Amniotic epithelial cell (primary cell): Measurements from ENCODE around the gene FOXP1.

Source experiments
- DNase-seq: peaks from one replicate; pipeline ENCODE4 v3.0.0-alpha.2; 2010; ENCODE audit warnings: low read depth

The FOXP1 gene

DNA sequence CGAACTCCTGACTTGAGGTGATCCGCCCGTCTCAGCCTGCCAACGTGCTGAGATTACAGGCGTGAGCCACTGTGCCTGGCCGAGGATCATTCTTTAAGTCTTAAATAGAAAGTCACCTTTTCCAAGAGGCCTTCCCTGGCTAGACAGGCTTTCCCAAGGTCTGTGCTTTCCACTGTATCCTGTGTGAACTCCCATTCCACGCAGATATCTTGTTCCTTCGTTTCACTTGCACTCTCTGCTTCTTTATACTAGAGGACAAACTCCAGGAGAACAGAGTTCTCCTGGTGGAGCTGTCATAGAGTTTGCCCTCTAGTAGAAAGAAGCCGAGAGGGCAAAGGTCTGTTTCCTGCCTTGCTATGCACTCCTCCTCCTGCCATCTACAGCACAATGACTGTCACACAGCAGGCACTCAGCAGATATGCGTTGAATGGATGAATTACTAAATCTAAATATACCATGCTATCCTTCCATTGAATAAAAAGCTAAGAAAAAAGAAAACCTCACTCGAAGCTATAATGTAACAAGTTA lies 211.2 kb downstream of the FOXP1 start:
- DNase-seq = no peak

DNA sequence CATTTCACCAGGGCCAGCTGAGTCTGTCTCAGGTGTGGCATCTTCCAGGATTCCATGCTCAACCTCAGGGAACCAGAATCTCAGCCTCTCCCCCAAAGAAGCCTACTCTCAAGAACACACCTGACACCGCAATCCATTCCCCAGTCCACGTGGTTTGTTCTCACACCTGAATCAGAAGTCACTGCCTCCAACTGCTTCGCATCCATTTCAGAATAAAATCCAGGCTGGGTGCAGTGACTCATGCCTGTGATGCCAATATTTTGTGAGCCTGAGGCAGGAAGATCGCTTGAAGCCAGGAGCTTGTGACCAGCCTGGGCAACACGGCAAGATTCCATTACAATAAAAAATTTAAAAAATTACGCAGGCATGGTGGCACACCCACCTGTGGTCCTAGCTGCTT lies 212.2 kb downstream of the FOXP1 start:
- DNase-seq = no peak

DNA sequence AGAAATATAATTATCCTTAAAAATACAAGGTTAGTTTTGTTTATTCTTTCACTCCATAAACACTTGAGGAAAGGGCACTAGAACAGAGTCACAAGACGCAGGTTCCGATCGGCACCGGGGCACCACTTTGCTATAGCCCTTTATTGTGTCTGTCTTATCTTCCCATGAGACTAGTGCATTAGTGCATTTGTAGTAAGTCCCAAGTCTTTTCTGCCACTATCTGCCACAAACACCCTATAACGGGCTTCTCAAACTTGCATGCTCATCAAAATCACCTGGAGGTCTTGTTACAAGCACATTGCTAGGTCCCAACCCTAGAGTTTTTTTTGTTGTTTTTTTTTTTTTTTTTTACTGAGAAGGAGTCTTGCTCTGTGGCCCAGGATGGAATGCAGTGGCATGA lies 213.1 kb downstream of the FOXP1 start:
- no peak for DNase-seq

DNA sequence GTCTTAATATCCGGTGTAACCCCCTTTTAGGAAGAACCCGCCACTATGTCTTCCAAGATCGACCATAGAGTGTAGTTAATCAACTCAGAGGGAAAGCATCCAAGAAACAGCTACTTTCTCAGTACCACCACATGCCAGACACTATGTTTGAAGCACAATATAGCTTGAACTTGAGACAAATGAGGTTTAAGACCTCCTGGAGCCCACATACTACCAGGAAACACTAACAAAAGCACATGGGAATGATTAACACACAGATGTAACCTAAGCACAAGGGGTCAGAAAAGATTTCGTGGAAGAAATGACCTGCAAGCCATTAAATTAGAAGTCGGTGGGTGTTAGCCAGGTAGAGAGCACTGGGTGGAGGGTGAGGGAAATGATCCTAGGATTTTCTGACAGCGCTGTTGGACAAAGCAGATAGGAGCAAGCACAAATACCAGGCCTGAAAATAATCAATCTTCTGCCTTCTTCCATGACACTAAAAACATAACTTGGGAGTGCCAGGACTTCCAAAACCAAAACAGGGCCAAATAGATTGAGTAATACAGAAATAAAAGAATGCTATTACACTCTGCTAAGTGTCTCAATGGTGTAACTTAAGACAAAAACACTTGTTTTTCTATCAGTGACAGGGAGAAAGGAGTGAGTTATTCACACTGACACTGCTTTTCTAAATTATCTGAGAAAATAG lies 213.7 kb downstream of the FOXP1 start:
- peak; percentile 58 for DNase-seq

DNA sequence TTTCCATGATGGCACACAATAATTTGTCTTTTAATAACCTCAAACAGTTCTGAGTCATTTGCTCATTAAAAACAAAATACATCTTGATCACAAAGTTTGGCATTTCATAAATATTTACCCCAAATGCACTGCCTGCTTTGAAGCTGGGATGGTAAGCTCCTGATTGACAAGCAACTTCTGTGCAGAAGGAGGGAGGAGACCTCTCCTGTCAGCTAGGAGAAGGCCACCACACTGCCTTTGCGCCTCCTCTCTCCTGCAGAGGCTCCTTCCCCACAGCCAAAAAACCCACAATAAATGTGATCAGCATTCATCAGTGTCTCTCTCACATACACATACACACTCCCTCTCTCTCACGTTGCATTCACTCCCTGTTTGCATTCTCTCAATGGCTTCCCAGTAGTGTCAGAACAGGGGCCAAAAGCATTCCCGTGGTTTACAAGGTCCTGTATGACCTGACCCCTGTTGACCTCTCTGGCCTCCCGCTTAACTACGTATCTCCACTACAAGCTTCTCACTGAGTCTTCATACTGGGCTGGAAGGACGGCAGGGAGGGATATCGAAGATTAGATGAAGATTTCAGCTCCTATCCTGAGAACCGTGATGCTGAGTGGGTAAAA lies 216.4 kb downstream of the FOXP1 start:
- peak; percentile 10 for DNase-seq

DNA sequence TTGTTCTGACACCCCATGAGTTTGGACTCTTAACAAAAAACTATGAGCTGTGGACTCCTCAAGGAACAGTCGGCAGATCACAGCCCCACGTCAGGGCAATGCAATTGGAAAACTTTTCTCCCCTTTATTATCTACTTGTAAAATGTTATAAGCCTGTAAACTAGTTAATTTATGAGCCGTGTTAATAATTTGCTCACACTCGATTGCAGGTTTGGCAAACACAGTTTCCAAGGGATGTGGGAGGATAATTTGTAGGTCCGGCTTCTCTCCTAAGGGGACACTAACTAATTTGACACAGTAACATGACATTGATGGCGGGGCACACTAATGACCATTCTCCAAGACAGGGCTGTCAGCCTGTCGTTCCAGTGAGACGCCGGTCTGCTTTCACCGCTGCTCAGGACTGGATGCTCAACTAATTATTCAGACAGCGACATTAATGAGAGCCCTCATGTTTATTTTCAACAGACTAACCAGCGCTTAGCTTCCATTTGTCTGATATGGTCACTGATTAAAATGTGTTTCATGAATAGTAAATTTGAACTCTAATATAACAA lies 222.1 kb downstream of the FOXP1 start:
- DNase-seq = no peak

DNA sequence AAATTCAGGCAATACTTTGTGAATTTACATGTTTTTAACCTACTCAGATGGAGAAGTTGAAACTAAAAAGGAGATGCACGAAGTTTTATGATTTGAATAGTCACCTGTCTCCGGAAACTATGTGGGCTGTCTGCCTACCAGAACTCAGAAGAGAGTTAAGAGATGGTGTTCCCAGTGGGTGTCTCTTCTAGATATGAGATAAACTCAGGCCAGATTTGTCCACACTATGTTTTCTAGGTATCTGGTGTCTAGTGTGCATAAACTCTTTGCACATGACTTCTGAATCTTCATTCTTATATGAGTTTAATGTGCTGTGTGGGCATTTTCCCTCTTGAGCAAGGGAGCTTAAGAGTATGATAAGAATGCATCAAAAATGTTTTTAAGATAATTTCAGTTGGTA lies 222.8 kb downstream of the FOXP1 start:
- no peak for DNase-seq

DNA sequence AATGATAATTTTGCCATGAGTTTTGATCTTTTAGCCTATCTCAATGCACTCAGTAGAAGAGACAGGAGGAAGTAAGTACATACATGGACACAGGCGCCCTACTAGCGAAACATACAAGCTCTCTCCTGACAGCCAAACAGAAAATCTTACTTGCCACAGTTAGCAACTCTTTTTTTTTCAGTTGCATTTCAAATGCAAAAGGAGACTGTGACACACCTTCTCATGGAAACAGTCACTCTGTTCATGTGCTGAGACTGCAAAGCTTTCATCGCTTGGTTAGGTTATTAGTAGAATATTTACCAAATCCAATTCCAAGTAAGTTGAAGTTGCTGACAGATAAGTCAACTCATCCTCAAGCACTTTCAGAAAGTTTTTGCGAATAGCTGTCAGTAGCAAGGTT lies 223.3 kb downstream of the FOXP1 start:
- no peak for DNase-seq

DNA sequence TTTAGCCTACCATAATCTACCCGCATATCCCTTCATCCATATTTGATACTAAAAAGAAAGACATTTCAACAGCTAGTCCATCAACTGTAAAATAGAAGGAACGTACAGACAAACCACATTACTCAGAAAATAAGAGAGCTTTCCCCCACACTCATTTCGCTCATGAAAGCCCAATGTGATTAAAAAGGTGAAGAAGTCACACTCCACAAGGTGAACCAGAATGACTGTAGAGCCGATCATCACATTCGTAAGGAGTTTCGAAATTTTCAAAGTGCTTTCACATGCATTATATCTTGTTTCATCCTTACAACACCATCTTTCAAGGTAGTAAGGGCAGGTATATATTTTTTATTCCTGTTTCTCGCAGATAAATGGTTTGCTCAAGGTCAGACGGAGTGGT lies 225.3 kb downstream of the FOXP1 start:
- no peak for DNase-seq

DNA sequence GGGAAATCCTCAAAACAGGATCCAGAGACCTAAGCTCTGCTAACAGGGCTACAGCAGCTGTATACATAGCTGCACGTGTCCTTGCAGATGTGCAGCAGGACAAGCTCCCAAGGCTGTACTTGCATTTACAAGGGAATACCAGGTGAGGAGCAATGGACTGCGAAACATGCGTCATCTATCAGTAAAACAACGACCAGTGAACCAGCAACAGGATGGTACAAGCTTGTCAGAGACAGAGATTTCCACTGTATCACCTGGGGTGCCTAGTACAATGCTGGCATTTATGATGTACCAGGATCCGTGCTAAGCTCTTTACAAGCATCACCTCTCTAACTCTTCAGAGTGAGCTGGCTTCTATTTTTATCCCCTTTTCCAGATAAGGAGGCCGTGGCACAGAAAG lies 227.3 kb downstream of the FOXP1 start:
- DNase-seq = no peak

DNA sequence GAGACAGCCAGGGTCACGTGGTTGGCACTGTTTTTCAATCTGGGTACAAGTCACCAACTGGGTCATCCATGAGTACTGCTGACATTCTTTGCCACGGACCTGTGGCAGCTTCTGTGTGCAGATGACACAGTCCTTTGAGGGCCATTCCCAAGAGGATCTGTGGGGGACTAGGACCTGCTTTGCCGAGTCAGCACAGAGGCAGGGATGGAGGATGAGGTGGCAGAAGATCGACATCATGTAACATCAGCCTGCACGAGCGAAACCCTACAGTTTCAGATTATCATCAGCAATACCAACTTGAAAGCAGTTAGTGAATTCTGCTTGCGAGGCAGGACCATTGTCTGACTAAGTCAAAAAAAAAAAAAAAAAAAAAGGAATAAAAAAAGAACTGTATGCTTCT lies 227.7 kb downstream of the FOXP1 start:
- no peak for DNase-seq

DNA sequence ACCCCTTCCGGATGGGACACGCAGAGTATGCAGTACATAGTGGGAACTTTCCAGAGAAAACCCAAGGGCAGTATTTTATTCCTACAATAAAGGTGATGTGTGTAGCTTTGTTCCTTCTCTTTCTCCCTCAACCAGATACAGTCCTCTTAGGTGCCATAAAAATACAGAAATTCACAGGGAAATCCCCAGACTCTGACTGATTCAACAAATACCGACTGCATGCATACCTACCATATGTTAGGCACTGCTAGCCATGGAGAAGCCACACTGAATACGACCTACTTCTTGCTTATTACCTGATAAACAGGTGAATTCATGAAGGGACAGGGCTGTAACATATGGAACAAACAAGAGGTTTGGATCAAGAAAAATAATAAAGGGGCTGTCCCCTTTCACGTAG lies 228.5 kb downstream of the FOXP1 start:
- DNase-seq = no peak

DNA sequence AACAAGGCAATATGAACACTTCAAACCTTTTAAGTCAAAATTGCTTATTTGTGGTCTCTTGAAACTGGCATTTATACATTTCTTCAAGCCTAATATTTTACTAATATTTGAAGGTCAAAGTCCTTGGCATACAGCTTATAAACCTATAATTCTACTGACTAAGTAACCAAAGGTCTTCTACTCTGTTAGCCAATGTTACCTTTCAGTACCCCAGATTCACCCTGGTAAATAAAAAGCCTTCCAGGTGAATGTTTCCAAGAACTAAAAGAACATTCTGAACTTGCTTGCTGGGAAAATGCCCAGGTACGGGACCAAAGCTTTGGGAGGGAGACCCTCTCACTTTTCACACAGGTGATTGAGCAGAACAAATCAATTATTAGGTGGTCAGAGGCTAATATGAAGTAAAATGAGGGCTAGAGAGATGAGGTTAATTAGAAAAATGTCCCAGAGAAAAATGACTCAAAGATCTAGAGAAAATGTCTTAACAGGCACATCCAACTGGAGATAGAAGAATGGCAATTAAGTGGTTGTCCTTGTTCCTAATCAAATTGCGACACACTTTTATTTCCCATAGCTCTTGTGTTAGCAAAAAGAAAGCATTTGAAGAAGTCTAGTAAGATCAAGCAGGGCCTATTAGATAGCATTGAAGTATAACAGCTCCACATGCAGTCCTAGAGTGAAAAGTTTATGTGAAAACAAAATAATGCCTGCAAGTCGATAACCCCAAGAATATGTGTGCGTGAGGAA lies 232.0 kb downstream of the FOXP1 start:
- DNase-seq = peak; percentile 4

DNA sequence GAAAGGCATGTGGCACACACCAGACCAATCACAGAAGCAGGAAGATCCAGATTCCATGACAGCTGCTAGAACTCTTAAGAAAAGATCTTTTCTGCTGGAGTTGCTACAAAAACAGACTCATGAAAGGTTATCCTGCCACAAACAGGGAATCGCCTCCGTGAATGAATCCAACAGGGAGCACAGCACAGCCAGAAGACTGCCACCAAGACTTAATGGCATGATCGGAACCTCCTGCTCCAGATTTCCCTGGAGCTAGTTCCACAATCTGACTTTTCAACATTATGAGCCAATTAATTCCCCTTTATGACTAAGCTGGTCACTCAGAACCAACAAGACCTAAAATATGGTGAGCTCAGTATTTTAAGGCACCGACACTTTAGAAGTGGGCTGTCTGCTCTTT lies 232.5 kb downstream of the FOXP1 start:
- DNase-seq = no peak

DNA sequence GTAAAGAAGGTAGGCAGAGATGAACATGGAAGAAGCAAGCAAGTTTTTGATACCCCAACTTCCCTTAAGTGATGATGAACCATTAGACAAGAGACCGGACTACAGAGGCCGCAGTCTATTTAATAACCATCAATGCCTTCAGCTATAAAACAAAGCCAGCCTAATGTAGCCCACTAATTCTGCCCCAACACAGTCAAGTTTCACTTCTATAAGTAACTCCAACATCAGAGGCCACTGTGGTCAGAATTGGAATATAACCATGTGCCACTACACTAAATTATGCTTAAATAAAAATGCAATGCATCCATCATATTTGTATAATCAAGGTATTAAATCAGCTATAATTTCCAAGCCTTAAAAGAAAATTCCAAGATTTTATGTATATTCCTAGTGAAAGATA lies 234.7 kb downstream of the FOXP1 start:
- no peak for DNase-seq

DNA sequence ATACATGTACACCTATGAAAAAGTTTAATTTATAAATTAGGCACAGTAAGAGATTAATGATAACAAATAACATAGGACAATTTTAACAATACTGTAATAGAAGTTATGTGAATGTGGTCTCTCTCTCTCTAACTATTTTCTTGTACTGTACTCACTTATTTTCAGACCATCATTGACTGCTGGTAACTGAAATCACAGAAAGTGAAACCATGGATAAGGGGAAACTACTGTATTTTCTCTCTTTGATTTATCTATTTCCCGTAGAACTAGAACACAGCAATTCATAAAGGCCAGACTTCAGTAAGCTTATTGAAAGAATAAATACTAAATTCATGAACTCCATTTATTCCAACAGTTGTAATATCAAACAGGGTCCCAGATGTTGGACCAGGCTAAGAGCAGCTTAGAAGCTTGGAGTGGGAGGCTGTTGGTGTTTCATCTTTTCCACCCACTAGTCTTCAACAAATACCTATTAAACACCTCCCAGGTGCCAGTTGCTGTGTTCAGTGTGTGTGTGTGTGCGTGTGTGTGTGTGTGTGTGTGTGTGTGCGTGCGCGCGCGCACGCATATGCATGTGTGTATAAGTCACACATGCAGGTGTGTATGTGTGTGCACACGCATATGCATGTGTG lies 235.4 kb downstream of the FOXP1 start:
- no peak for DNase-seq

DNA sequence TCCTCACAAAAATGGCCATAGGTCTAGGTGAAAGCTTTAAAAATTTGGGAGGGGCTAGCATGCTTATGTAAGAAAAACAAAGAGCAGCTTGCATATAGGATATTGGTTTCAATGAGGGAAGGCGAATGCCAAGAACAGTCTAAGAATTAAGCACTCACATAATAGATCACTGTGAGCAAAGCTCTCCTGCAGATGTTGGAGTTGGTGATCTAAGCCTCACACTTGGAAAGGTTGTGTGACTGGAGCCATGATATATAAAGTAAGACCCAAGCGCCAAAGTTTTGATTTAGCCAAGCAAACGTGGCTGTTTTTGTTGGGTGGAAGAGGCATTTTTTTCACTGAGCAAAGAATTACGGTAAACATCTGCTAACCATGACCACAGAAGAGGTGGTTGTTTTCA lies 237.5 kb downstream of the FOXP1 start:
- DNase-seq = no peak

DNA sequence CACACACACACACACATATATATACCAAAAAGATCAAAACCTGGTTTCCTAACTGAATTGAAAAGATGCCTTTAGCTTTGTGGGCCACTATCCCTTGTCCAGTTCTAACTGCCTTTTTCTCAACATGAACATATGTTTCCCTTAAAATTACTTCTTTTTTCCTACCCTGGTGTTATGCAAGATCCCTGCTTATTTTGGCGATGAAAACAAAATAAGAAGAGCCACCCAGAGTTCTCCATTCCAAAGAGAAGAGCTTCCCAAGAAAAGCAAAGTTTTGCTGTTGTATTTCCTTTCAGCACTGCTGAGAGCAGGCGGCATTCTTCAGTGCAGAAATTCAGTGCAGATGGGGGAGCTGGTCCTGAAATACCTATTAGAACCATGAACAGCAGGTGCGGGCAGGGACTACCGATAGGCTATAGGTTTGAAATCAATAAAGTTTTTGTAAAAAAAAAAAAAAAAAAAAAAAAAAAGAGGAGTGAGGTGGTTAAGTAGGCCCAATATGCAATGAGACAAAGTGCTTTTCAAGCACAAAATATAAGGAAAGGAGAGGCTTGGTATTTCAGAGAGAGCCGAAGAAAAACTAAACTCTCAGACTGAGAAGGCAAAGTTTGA lies 238.0 kb downstream of the FOXP1 start:
- no peak for DNase-seq

DNA sequence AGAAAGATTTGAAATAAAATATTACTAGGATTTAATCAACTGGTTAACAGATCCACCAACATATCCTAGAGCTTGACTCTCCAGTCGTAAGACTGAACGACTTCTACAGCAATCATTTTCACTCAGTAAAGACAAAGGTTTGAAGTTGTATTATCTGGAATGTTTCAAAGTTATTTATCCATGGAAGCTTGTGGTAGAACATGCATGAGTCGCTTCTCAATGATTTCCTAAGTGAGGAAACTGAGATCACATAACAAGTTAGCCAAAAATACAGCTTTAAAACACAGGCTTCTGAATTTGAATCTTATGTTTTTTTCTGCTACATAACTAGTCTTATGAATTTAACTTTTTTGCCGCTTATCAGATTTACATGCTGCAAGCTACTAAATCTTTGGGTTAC lies 241.8 kb downstream of the FOXP1 start:
- DNase-seq = peak; percentile 80

DNA sequence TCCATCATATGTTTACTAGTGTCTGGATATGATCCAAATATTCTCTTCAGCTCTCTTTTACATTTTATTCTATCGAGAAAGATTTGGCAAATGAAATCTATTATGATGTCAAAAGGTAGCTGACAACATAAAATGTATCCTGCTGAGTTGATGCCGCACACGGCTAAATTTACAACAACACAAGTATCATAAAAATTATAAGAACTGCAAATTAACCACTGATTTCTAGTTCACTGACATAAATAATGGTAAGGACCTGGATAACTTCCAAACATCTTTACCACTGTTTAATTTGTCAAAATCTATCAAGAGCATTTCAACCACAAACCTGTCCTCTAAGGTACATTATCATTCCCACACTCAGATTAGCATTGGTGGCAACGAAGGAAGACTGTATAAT lies 244.5 kb downstream of the FOXP1 start:
- DNase-seq = no peak

DNA sequence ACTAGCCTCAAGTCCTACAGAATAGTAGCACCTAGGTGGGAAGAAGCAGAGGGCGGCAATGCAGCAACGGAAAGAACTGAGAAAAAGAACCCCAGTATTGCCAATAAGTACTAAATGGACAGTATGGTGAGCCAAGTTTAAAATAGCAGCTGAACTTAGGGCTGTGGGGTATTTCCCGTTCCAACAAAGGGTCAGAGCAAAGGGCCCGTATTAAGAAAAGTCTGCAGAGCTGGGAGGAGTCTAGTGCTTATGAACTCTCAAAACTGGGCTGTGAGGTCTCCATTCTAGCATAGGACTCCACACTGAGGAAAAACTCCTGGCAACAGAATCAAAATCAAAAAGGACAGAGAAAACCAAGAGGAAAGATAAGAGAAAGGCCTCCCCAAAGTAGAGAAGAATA lies 250.7 kb downstream of the FOXP1 start:
- no peak for DNase-seq

DNA sequence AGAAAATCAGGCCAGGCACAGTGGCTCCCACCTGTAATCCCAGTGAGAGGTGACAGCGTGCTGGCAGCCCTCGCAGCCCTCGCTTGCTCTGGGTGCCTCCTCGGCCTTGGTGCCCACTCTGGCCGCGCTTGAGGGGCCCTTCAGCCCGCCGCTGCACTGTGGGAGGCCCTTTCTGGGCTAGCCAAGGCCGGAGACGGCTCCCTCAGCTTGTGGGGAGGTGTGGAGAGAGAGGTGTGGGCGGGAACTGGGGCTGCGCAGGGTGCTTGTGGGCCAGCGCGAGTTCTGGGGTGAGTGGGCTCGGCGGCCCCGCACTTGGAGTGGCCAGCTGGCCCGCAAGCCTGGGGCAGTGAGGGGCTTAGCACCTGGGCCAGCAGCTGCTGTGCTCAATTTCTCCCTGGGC lies 252.6 kb downstream of the FOXP1 start:
- DNase-seq = no peak
